Thyroid gland (tissue), 4 donors: Measurements from ENCODE around the gene SIL1.
"Not testable (repeated sequence)": the region's sequence is repeated elsewhere in the genome, so short reads cannot be mapped to it uniquely, and the experiment has no call there.

Experiments used
- POLR2A ChIP-seq, 2 donors: fragments of 450-650 bp; IDR thresholded peaks; one replicate each; pipeline ENCODE4 v1.6.1; 2017; ENCODE audit warnings: antibody characterized with exemption in 2 of 2, mild to moderate bottlenecking in 2 of 2, moderate library complexity in 1 of 2
- TF ChIP-seq, protein P1 (sequence below), 6 experiments: fragments of 200-600 bp in 3 of 6; fragments of 450-650 bp in 3 of 6; sonication (generic) in 3 of 6; IDR thresholded peaks; one replicate each; pipeline ENCODE4 v1.5.1; 2016 to 2019; ENCODE audit warnings: antibody characterized with exemption in 6 of 6, mild to moderate bottlenecking in 2 of 6, inconsistent platforms in 1 of 6, moderate library complexity in 1 of 6

DNA sequence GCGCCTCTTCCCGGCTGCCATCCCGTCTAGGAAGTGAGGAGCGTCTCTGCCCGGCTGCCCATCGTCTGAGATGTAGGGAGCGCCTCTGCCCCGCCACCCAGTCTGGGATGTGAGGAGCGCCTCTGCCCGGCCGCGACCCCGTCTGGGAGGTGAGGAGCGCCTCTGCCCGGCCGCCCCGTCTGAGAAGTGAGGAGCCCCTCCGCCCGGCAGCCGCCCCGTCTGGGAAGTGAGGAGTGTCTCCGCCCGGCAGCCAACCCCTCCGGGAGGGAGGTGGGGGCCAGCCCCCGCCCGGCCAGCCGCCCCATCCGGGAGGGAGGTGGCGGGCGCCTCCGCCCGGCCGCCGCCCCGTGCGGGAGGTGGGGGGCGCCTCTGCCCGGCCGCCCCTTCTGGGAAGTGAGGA, 85.8 kb downstream of the SIL1 start:
- not testable (repeated sequence) for TF ChIP-seq POLR2A (IDR thresholded peaks at IDR 0.05)
- TF ChIP-seq, protein P1, sequence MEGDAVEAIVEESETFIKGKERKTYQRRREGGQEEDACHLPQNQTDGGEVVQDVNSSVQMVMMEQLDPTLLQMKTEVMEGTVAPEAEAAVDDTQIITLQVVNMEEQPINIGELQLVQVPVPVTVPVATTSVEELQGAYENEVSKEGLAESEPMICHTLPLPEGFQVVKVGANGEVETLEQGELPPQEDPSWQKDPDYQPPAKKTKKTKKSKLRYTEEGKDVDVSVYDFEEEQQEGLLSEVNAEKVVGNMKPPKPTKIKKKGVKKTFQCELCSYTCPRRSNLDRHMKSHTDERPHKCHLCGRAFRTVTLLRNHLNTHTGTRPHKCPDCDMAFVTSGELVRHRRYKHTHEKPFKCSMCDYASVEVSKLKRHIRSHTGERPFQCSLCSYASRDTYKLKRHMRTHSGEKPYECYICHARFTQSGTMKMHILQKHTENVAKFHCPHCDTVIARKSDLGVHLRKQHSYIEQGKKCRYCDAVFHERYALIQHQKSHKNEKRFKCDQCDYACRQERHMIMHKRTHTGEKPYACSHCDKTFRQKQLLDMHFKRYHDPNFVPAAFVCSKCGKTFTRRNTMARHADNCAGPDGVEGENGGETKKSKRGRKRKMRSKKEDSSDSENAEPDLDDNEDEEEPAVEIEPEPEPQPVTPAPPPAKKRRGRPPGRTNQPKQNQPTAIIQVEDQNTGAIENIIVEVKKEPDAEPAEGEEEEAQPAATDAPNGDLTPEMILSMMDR (IDR thresholded peaks at IDR 0.05): not testable (repeated sequence)
